MM.1S (cell line): Measurements from ENCODE around the gene CYB5RL.

Source experiments
- DNase-seq: peaks from one replicate; pipeline ENCODE4 v3.0.0-alpha.2; 2015
- H2AFZ ChIP-seq: fragments of 300-600 bp; sonication (generic); 2 replicates; pipeline ENCODE4 v1.6.0; 2016; ENCODE audit warnings: antibody characterized with exemption, low read length
- H3F3A ChIP-seq: fragments of 300-600 bp; sonication (generic); 2 replicates; pipeline ENCODE4 v1.6.1; 2016; ENCODE audit warnings: mild to moderate bottlenecking, antibody characterized with exemption, low read length, moderate library complexity, mixed read lengths; ENCODE audit not compliant: insufficient read depth
- H3K27ac ChIP-seq: fragments of 300-600 bp; sonication (generic); 2 replicates; pipeline ENCODE4 v1.5.1; 2016; ENCODE audit warnings: mild to moderate bottlenecking, low read length
- H3K27me3 ChIP-seq: fragments of 300-600 bp; sonication (generic); replicated peaks from 2 replicates; pipeline ENCODE4 v1.6.0; 2016; ENCODE audit warnings: low read length; ENCODE audit not compliant: insufficient read depth
- H3K36me3 ChIP-seq: fragments of 300-600 bp; sonication (generic); replicated peaks from 2 replicates; pipeline ENCODE4 v1.6.1; 2016; ENCODE audit warnings: mild to moderate bottlenecking, low read length, mixed read lengths; ENCODE audit not compliant: insufficient read depth
- H3K4me1 ChIP-seq: fragments of 300-600 bp; sonication (generic); 2 replicates; pipeline ENCODE4 v1.6.1; 2016; ENCODE audit warnings: low read length, mixed read lengths
- H3K4me2 ChIP-seq: fragments of 300-600 bp; sonication (generic); 2 replicates; pipeline ENCODE4 v1.6.0; 2016; ENCODE audit warnings: low read depth, low read length
- H3K4me3 ChIP-seq: fragments of 300-600 bp; sonication (generic); 2 replicates; pipeline ENCODE4 v1.5.1; 2016; ENCODE audit warnings: low read length, mixed read lengths
- H3K79me2 ChIP-seq: fragments of 300-600 bp; sonication (generic); 2 replicates; pipeline ENCODE4 v1.6.1; 2016; ENCODE audit warnings: mixed run types, low read length, mixed read lengths
- H3K9ac ChIP-seq: fragments of 300-600 bp; sonication (generic); 2 replicates; pipeline ENCODE4 v1.6.1; 2016; ENCODE audit warnings: low read length, mixed read lengths
- H3K9me2 ChIP-seq: fragments of 300-600 bp; sonication (generic); replicated peaks from 2 replicates; pipeline ENCODE4 v1.6.1; 2016; ENCODE audit warnings: mild to moderate bottlenecking, low read length, mixed read lengths; ENCODE audit not compliant: insufficient read depth
- H3K9me3 ChIP-seq: fragments of 300-600 bp; sonication (generic); replicated peaks from 2 replicates; pipeline ENCODE4 v1.6.1; 2016; ENCODE audit warnings: mild to moderate bottlenecking, low read length, mixed read lengths; ENCODE audit not compliant: insufficient read depth
- H4K20me1 ChIP-seq: fragments of 300-600 bp; sonication (generic); 2 replicates; pipeline ENCODE4 v1.6.1; 2016; ENCODE audit warnings: mild to moderate bottlenecking, low read length, moderate library complexity, mixed read lengths; ENCODE audit not compliant: insufficient read depth
- CTCF ChIP-seq: fragments of 300-600 bp; sonication (generic); IDR thresholded peaks from 2 replicates; pipeline ENCODE4 v1.5.1; 2016; ENCODE audit warnings: antibody characterized with exemption, low read length, mixed read lengths
- EZH2 ChIP-seq: fragments of 300-600 bp; sonication (generic); optimal IDR thresholded peaks from 2 replicates; pipeline ENCODE3; 2017; ENCODE audit warnings: low read depth, mild to moderate bottlenecking, antibody characterized with exemption, low read length, mixed read lengths
- EZH2phosphoT487 ChIP-seq: fragments of 300-600 bp; sonication (generic); IDR thresholded peaks from 2 replicates; pipeline ENCODE4 v1.6.1; 2018; ENCODE audit warnings: antibody characterized with exemption, low read length

Gene CYB5RL

GRCh38 chr1:54165146-54165545 lies 34.7 kb downstream of the CYB5RL start:
- TF ChIP-seq CTCF = no peak
- no peak for TF ChIP-seq EZH2phosphoT487
- Histone ChIP-seq H3K4me1 (no peaks in the 10 kb centered on the region), H3K27me3 (no peaks in the 10 kb centered on the region), H3K79me2 (no peaks in the 10 kb centered on the region), H3K9me3 (no peaks in the 10 kb centered on the region), H3K36me3 (no peaks in the 10 kb centered on the region), H3K9ac (no peak overlapping the region), H3K4me2 (no peak overlapping the region), H2AFZ (no peak overlapping the region), H3F3A (no peaks in the 10 kb centered on the region), H3K9me2 (no peaks in the 10 kb centered on the region), H3K4me3 (no peak overlapping the region), H3K27ac (no peak overlapping the region), H4K20me1 (no peaks in the 10 kb centered on the region)
- no peak for DNase-seq

- Histone ChIP-seq H3K27me3 (no peaks in the 10 kb centered on the region), H3K4me3 (no peak overlapping the region), H3F3A (no peaks in the 10 kb centered on the region), H2AFZ (no peak overlapping the region), H3K9ac (no peak overlapping the region), H3K4me1 (no peaks in the 10 kb centered on the region), H3K27ac (no peak overlapping the region), H3K79me2 (no peaks in the 10 kb centered on the region), H3K4me2 (no peak overlapping the region), H3K36me3 (no peaks in the 10 kb centered on the region), H3K9me2 (no peaks in the 10 kb centered on the region), H3K9me3 (no peaks in the 10 kb centered on the region), H4K20me1 (no peaks in the 10 kb centered on the region)
- TF ChIP-seq EZH2 (no peak), EZH2phosphoT487 (no peak), CTCF (no peak)
- DNase-seq = no peak
These were observed 36.3 kb downstream of the CYB5RL start for GRCh38 chr1:54163573-54163972.

GRCh38 chr1:54163051-54163450 lies 36.8 kb downstream of the CYB5RL start:
- no peaks in the 10 kb centered on the region for H3K9me2 ChIP-seq
- no peak overlapping the region for H3K9ac ChIP-seq
- no peaks in the 10 kb centered on the region for H3K36me3 ChIP-seq
- no peaks in the 10 kb centered on the region for H3K9me3 ChIP-seq
- no peaks in the 10 kb centered on the region for H3K27me3 ChIP-seq
- H4K20me1 ChIP-seq = no peaks in the 10 kb centered on the region
- no peak overlapping the region for H2AFZ ChIP-seq
- no peak overlapping the region for H3K4me3 ChIP-seq
- H3K4me1 ChIP-seq = no peaks in the 10 kb centered on the region
- no peak for DNase-seq
- no peak for TF ChIP-seq EZH2phosphoT487
- TF ChIP-seq CTCF = no peak
- no peak for TF ChIP-seq EZH2
- no peak overlapping the region for H3K27ac ChIP-seq
- no peak overlapping the region for H3K4me2 ChIP-seq
- no peaks in the 10 kb centered on the region for H3K79me2 ChIP-seq
- H3F3A ChIP-seq = no peaks in the 10 kb centered on the region
